ENCODE measurements around the gene CELA2B. TPM values are rescaled to one million over a fixed set of nuclear protein-coding genes. Genes with fewer than 3 reads are reported as not detected.
A peak's percentile ranks its signal among the peaks of the same experiment; 100 is the strongest.
"Not testable (repeated sequence)": the region's sequence is repeated elsewhere in the genome, so short reads cannot be mapped to it uniquely, and the experiment has no call there.

The CELA2B gene
- total RNA-seq, result under 1 TPM in 1 of 4 donors, not detected in 3; 0.36 TPM
- polyA plus RNA-seq, result not detected
- long read RNA-seq, donor 1, result 0 reads
- long read RNA-seq, donor 2, result 0 reads

GRCh38 chr1:15475752-15476314 lies at the start of gene CELA2B:
CELA2B (plus strand) TSS chr1:15476104; CDS start chr1:15476126, 22 bp downstream.
- H3K27me3 ChIP-seq (ENCODE audit: insufficient read depth in 3 of 3, low read length in 2 of 3), result no peaks in the 10 kb centered on the region
- WGBS, 3 donors, result 72 to 78% (median 74%) methylated on average over 5 of the region's 5 CpGs
- no peak within 1 kb of the TSS for H3K27ac ChIP-seq
- intact Hi-C loops (cut with DNase I), result no loop called here
- H3K9me3 ChIP-seq, result no peaks in the 10 kb centered on the region
- ATAC-seq, result no peak
- TF ChIP-seq CTCF (IDR thresholded peaks at IDR 0.05), result no peak
- DNase-seq, result no peak
- no peaks in the 10 kb centered on the region for H3K36me3 ChIP-seq (ENCODE audit: insufficient read depth in 1 of 2, low read depth in 1 of 2)
- H3K4me1 ChIP-seq, result no peaks in the 10 kb centered on the region
- no peak within 1 kb of the TSS for H3K4me3 ChIP-seq

- 73 to 85% (median 82%) methylated on average over 28 to 30 of the region's 30 CpGs for WGBS, 3 donors
- intact Hi-C loops (cut with DNase I), result no loop called here
- TF ChIP-seq CTCF (IDR thresholded peaks at IDR 0.05), result no peak
- H3K9me3 ChIP-seq, result no peaks in the 10 kb centered on the region
- ATAC-seq (peak in 1 of 4 donors; percentile 18), DNase-seq (peak in 1 of 2 donors; percentile 57)
- H3K36me3 ChIP-seq (ENCODE audit: insufficient read depth in 1 of 2, low read depth in 1 of 2), result no peaks in the 10 kb centered on the region
- no peaks in the 10 kb centered on the region for H3K4me1 ChIP-seq
- peaks cover 0 to 1% (median 0%) of the 10 kb centered on the region in 3 donors for H3K27me3 ChIP-seq (ENCODE audit: insufficient read depth in 3 of 3, low read length in 2 of 3)
- H3K27ac ChIP-seq, result no peak overlapping the region
- H3K4me3 ChIP-seq, result no peak overlapping the region
Observed at GRCh38 chr1:15426492-15427279, 49.2 kb upstream of the CELA2B start.

GRCh38 chr1:15427280-15427666 lies 48.6 kb upstream of the CELA2B start:
- no peaks in the 10 kb centered on the region for H3K9me3 ChIP-seq
- H3K36me3 ChIP-seq (ENCODE audit: insufficient read depth in 1 of 2, low read depth in 1 of 2), result no peaks in the 10 kb centered on the region
- intact Hi-C loops (cut with DNase I), result no loop called here
- no peak overlapping the region for H3K4me3 ChIP-seq
- DNase-seq, result peak in 1 of 2 donors; percentile 37
- no peak overlapping the region for H3K27ac ChIP-seq
- H3K4me1 ChIP-seq, result no peaks in the 10 kb centered on the region
- ATAC-seq, result no peak
- WGBS, 3 donors, result 86 to 94% (median 88%) methylated on average over 6 of the region's 6 CpGs
- no peaks in the 10 kb centered on the region for H3K27me3 ChIP-seq (ENCODE audit: insufficient read depth in 3 of 3, low read length in 2 of 3)
- no peak for TF ChIP-seq CTCF (IDR thresholded peaks at IDR 0.05)

GRCh38 chr1:15428252-15428651 lies 47.7 kb upstream of the CELA2B start:
- not testable (repeated sequence) for H3K27me3 ChIP-seq (ENCODE audit: insufficient read depth in 3 of 3, low read length in 2 of 3); ATAC-seq; H3K27ac ChIP-seq; H3K9me3 ChIP-seq; H3K4me1 ChIP-seq; H3K36me3 ChIP-seq (ENCODE audit: insufficient read depth in 1 of 2, low read depth in 1 of 2); H3K4me3 ChIP-seq; DNase-seq
- intact Hi-C loops (cut with DNase I), result loop anchor here in 1 of 2 donors (2.0 kb wide), 1 partner anchor 103 kb away; no protein-coding TSS in a partner anchor
- 92 to 95% (median 93%) methylated on average over 7 to 11 of the region's 11 CpGs for whole genome bisulfite sequencing, 3 donors

- 86 to 94% (median 90%) methylated on average over 13 to 18 of the region's 18 CpGs for WGBS, 3 donors
- H3K27ac ChIP-seq, result no peak overlapping the region
- intact Hi-C loops (cut with DNase I), result loop anchor here in 1 of 2 donors (2.0 kb wide), 1 partner anchor 104 kb away; no protein-coding TSS in a partner anchor
- TF ChIP-seq CTCF (IDR thresholded peaks at IDR 0.05), result no peak
- H3K9me3 ChIP-seq, result no peaks in the 10 kb centered on the region
- no peaks in the 10 kb centered on the region for H3K27me3 ChIP-seq (ENCODE audit: insufficient read depth in 3 of 3, low read length in 2 of 3)
- H3K4me3 ChIP-seq, result no peak overlapping the region
- no peaks in the 10 kb centered on the region for H3K4me1 ChIP-seq
- ATAC-seq, result no peak
- no peak for DNase-seq
- no peaks in the 10 kb centered on the region for H3K36me3 ChIP-seq (ENCODE audit: insufficient read depth in 1 of 2, low read depth in 1 of 2)
Observed at GRCh38 chr1:15428815-15429435, 47.0 kb upstream of the CELA2B start.
